NOMO-1 treated with DMSO at 0.1 percent for 48 hours (cell line): ENCODE results near the gene FBXO2.
"Not testable (repeated sequence)": the region's sequence is repeated elsewhere in the genome, so short reads cannot be mapped to it uniquely, and the experiment has no call there.

Source experiments
- DNase-seq: peaks from one replicate; lab custom pipeline; 2025; ENCODE audit not compliant: unreplicated experiment; lab: John Stamatoyannopoulos, UW

The FBXO2 gene

DNA sequence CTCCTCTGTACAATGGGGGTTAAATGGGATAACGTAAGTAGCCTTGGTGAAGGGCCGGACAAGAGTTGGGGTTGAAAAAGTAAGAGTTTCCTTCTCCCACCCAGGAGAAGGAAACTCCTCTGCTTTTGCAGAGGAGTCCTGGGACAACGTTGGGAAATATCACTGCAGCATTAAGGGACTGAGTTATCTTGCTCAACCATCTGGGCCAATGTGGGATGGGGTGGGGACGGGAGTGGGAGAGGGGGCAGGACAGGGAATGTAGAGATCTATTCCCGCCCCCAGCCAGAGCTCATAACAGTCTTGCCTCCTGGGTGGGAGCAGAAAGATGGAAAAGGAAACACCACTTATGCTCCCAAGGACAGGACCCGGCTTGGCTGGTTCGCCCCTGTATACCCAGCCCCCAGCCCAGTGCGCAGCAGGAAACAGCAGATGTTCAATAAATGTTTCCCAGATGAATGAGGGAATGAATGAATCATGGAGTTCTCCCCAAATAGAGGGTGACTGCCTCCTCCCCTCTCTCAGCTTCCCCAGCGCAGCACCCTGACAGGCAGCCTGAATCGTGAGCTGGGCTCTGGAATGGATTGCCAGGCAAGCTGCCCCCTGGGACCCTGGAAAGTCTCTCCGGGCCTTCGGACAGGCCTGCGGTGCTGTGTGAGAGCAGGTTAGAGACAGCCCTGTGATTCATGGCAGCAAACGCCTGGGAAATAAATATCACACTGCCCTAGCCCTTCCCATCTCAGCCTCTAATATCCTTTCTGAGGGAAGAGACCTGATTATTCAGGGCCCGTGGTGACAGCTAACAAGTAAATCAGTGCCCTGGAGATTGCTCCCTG lies 24.8 kb downstream of the FBXO2 start:
- no peak for DNase-seq

DNA sequence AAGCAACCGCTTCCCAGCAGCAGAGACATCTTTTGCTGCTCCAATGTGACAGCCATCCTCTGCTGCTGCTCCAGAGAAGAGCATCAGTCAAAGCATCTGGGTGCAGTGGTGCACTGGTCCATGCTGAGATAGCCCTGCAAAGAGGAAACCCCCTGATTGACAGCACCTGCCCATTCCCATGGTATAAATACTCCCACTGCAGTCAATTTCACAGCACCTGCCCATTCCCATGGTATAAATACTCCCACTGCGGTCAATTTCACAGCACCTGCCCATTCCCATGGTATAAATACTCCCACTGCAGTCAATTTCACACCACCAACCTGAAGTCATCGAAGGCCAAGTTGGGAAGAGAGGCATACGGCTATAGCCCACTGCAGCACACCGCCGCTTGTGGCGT lies 25.5 kb downstream of the FBXO2 start:
- DNase-seq: no peak

DNA sequence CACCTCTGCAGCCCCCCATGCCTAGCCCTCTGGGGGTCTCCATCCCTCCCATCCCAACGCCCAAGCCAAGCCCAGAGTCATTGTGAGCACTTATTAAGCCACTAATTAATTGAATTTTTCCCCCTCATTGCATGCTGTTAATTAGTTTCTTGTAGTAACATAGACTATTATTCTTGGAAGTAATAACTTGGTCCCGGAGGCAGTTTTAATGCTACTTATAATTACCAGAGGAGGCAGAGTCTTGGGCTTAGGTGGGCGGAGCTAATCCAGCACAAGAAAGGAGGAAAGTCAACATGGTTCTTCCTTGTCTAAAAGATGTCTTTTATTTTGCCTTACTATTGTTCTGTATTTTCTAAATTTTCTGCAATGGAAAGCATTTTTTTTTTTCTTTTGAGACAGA lies 27.7 kb downstream of the FBXO2 start:
- no peak for DNase-seq

DNA sequence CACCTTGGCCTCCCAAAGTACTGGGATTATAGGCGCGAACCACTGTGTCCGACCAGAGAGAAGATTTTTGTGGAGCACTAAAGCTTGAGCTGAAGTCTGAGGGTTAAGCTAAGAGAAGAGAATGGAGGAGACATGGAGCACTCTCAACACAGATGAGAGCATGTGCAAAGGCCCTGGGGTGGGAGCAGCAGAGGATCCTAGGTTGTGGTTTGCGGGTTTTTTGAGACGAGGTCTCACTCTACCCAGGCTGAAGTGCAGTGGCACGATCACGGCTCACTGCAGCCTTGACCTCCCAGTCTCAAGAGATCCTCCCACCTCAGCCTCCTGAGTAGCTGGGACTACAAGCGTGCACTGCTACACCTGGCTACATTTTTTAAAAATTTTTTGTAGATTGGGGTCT lies 30.5 kb downstream of the FBXO2 start:
- no peak for DNase-seq

DNA sequence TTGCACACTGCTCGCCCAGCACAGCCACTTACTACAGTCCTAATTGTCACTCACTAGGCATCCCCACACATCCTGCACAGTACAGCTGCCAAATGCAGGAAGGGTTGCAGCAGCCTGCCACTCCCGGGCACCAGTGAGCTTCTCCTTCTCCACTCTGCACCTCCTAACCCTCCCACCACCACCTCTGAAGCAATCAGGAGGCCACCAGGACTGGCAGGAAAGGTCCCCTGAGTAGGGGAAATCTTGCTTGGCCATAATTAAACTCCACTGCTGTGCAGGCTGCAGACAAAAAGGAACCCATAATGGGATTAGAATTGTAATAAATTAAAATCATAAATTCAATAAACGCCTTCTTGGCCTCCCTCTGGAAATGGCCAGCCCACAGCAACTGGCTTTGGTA lies 31.8 kb downstream of the FBXO2 start:
- no peak for DNase-seq

DNA sequence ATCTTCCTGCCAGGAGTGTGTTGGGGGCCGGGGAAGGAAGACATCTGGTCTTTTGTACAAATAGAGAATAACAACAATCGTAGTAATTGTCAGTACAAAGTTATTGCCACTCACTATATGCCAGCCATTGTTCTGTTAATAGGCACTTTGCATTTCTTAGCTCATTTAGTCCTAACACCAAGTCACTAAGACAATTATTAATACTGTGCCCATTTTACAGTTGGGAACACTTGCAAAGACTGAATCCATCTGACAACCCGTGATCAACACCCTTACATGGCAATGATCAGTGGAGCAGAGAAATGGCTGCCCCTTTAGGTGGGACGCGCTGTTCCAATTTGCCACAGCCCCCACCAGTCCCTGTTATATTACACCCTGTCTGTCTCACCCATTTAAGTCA lies 33.3 kb downstream of the FBXO2 start:
- DNase-seq: no peak

DNA sequence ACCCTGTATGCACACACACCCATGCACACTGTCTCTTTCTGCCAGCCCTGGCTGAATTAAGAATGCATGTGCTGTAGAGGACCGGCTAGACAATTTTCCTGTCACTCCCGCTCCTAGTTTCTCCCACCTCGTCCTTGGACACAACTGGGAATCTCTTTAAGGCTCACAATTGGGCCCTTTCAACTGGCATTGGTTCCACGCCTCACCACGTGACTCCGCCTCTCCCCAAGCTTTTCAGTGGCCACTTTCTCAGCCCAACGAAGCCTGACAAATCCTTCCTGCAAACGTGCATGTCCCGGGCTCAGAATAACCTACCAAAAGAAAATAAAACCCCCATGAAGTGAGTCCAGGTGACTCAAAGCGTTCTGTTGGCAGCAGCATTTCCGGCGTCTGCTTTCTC lies 33.8 kb downstream of the FBXO2 start:
- DNase-seq: no peak

DNA sequence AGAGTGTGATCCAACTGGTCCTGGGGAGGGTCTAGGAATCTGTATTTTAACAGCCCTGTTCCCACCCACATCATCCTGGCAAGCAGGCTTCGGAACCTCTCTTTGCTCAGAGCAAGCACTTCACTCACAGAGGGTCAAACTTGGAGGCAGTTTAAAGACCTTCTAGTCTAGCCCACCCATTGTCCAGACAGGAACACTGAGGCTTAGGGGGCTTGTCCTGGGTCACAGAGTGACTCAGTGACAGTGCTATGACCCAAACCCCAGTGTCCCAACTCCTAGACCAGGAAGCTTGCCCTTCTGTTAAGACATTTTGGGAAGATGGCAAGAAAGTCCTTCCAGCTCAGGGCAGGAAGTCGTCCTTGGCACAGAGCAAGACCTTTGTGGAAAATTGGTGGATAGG lies 36.5 kb downstream of the FBXO2 start:
- DNase-seq: no peak

DNA sequence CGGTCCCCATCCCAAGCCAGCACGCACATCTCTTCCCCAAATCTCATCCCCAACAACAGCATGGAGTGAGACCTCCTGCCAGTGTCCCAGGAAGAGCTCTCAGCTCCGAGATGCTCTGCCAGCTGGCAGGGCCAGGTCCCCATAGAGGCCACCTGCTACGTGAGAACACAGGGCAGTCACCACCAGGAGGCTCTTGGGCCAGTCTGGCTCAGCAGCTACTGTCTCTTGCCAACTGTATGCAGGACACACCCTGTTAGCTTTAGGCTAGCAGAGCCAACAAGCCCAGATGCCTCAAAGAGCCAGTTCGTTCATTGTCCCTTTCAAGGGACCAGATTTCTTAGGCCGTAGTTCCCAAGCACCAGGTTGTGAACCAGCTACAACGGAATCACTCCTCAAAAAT lies 36.9 kb downstream of the FBXO2 start:
- no peak for DNase-seq

DNA sequence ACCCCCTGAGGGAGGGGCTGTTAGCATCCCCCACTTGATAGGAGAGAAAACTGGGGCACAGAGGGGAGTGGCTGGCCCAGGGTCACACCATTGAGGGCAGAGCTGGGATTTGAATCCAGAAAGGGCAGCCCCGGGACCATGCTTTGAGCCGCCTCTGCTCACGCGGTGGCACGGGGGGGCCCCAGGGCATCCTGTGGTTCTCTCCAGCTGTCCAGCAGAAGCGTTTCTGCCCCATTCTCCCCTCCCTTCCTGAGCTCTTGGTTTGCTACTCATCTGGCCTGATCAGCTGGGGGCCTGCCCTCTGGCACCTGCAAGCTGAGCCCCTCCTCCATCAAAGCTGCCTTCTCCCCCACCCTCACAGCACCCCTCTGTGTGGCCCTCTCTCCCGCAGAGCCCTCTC lies 37.5 kb downstream of the FBXO2 start:
- no peak for DNase-seq

DNA sequence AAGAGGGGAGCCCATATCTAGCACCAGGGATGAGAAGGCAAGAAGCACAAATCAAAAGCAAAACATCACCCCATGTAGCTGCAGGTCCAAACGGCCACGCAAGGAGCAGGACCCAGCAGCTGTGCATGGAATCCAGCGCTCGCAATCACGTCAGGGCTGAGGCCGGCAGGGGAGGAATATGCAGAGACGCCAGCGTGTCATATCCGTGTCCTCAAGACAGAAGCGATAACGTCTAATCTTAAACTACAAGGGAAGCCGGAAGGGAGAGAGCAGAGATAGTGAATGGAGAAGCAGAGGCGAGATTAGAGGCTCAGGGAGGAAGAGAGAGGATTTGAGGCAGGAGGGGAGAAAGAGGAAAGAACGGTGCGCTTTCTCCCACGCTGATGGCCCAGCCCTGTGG lies 39.1 kb downstream of the FBXO2 start:
- DNase-seq: no peak

DNA sequence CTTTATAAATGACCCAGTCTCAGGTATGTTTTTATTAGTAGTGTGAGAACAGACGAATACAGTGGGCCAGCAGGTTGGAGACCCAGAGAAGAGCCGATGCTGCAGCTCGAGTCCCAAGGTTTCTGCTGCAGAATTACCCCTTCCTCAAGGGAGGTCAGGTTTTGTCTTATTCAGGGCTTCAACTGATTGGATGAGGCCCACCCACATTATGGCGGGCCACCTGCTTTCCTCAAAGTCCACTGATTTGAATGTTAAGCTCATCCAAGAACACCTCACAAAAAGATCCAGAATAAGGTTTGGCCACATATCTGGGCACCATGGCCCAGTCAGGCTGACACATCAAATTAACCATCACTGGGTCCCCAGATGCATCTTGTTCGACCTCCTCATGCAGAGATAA lies 40.9 kb downstream of the FBXO2 start:
- DNase-seq: no peak

DNA sequence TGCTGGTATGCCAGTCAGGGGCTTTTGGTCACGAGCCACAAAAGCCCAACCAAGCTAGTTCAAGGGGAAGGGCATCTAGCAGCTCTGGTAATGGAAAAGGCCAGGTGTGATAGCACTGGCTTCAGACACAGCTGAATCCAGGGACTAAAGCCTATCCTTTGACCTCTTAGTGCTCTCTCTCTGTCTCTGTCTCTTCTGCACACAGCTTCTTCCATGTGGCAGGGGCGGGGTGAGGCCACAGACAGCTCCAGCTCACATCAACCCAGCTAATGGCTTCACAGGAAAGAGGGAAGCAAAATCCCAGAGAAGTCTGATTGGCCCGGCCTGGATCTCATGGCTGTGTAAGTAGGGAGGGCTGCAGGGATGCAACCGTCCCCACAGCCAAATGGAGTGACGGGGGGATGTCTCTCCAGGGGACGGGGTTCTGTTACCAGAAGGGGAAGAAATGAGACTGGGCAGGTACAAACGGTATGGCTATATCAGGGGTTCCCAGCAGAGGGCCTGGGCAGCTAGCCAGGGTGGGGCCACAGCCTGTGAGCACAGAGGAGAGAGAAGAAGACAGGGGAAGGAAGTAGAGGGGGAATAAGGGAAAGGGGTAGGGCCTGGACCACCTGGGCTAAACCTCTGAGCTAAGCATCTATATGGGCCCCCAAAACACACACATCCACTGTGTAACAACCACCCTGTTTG lies 42.4 kb downstream of the FBXO2 start:
- no peak for DNase-seq

DNA sequence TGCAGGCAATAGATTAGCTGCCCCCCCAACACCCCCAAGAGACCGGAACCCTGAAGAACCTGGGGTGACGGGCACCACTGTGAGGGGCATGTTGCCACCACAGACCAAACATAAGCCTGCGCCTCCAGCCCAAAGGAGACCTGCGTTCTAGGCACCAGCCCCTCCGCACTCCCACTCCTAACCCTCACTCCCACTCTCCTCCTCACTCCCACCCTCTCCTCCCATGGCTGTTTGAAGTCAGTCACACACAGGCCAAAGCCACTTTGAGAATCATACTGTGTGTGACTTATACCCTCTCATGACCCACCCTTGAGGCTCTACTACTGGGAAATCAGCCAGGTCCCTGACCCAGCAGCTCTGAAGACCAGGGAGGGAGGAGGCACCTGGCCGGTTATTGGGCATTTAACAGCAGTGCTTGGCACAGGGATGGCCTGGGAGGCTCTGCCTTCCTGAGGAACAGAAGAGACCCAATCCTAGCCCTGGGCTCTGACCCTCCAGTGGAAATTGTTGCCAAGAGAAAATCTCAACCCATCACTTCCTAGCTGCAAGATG lies 43.5 kb downstream of the FBXO2 start:
- DNase-seq: no peak

DNA sequence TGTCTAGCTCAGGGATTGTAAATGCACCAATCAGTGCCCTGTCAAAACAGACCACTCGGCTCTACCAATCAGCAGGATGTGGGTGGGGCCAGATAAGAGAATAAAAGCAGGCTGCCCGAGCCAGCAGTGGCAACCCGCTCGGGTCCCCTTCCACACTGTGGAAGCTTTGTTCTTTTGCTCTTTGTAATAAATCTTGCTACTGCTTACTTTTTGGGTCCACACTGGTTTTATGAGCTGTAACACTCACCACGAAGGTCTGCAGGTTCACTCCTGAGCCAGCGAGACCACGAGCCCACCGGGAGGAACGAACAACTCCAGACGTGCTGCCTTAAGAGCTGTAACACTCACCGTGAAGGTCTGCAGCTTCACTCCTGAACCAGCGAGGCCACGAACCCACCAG lies 44.9 kb downstream of the FBXO2 start:
- not testable (repeated sequence) for DNase-seq

DNA sequence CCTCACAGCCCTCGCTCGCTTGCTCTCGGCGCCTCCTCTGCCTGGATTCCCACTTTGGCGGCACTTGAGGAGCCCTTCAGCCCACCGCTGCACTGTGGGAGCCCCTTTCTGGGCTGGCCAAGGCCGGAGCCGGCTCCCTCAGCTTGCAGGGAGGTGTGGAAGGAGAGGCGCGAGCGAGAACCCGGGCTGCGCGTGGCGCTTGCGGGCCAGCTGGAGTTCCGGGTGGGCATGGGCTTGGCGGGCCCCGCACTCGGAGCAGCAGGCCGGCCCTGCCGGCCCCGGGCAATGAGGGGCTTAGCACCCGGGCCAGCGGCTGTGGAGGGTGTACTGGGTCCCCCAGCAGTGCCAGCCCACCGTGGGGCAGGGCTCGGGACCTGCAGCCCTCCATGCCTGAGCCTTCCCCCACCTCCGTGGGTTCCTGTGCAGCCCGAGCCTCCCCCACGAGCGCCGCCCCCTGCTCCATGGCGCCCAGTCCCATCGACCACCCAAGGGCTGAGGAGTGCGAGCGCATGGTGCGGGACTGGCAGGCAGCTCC lies 45.6 kb downstream of the FBXO2 start:
- not testable (repeated sequence) for DNase-seq

DNA sequence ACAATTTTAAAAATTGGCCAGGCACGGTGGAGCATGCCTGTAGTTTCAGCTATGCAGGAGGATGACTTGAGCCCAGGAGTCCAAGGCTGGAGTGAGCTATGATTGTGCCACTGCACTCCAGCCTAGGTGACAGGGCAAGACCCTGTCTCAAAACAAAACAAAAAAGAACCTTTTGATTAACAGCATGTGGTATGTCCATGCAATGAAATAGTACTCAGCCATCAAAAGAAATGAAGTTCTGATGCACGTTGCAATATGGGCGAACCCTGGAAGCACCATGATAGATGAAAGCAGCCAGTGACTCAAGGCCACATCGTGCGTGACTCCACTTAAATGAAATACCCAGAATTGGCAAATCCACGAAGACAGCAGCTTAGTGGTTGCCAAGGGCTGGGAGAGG lies 47.5 kb downstream of the FBXO2 start:
- DNase-seq: no peak

DNA sequence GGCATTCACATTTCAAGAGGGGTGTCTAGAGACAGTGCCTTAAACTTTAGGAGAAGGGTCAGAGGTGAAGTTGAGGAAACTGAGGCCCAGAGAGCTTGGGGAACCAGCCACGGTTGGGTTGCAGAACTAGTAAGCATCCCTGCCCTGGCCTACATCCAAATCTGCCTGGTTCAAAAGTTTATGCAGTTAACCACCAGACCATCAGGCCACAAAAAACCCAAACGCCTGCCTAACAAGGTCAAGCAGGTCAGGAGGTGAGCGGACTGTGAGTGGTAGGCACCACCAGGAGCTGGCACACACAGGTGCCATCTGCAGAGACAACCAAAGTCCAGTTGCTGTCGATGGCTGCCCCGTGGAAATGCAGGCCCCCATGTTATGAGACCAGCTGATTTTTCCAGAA lies 51.2 kb downstream of the FBXO2 start:
- DNase-seq: no peak

DNA sequence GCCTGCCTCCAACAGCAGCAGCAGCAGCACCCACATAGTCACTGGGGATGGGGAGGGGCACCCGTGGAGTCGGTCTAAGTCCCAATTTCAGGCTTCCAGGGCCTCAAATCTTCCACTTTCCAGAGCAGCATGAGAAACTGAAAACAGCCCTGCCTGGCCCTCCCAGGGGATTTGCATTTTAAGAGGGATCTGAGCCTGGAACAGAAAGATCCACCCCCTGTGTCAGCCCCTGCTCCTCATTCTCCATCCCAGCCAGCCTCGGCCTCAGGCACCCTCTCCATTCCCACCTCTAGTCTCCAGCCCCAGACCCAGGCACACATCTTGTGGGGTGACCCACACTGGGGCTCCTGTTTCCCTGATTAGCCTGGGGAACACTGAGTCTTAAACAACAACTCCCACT lies 51.8 kb downstream of the FBXO2 start:
- no peak for DNase-seq

DNA sequence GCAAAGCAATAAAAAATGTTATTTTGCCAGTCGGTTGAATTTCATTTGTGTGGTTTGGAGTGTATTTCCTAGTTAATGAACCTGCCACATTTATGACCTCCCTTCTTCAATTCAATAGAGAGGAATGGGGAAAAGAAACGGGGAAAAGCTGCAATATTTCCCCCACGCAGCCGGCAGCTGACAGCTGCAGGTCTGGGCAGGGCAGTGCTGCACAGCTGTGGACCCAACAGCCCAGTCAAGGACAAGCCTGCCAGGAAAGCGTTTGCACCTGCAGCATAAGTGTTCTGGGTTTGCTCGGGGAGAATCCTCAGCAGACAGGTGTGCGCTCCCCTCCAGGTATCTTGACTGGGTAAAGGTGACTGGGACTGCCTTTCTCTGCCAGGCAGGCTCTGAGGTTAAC lies 53.4 kb downstream of the FBXO2 start:
- no peak for DNase-seq

DNA sequence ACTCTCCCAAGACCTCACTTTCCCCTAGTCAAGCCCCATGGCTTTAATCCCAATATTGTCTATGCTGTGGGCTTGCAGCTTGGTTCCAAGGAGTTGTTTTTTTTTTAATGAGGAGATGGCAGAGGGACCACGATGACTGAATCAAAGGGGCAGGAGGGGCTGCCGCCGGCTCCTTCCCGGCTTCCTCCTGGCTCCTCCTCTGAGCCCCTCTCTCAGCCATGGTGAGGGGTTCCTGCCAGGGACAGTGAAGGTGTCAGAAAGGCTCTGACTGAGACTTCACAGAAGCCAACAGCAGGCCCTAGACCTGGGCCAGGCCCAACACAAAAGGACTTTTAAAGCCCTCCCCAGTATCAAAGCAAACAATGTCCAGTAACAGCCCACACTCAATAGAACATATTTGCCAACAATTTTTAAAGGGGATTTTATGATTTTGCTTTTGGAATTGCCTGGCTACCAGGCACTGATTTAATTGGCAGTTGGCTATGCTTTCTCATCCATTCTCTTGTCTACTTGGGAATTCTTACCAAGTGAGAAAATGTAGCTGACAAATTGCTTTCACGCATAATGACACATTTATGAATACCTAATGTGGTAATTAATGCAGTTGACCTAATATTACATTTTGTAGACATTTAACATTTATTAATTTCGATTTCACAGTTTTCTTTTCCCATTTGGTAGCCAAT lies 54.2 kb downstream of the FBXO2 start:
- no peak for DNase-seq

DNA sequence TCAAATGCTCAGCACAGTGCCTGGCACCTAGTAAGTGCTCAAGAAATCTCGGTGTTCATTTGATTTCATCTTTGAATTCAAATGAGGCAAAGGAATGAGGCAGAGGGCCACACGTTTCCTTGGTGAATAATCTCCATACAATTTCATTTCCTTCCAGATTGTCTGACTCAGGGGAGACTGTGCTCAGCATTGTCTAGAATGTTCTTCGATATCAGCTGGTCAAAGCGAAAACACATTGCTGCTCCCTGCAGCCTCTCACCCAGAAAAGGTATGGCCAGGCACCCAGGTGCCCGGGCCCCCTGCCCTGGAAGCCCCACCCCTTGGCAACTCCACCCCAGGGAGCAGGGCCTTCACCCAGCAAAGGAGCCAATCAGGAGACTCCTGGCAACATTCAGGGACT lies 55.8 kb downstream of the FBXO2 start:
- DNase-seq: no peak
